ENCODE measurements around the gene RAB31.

The RAB31 gene

DNA sequence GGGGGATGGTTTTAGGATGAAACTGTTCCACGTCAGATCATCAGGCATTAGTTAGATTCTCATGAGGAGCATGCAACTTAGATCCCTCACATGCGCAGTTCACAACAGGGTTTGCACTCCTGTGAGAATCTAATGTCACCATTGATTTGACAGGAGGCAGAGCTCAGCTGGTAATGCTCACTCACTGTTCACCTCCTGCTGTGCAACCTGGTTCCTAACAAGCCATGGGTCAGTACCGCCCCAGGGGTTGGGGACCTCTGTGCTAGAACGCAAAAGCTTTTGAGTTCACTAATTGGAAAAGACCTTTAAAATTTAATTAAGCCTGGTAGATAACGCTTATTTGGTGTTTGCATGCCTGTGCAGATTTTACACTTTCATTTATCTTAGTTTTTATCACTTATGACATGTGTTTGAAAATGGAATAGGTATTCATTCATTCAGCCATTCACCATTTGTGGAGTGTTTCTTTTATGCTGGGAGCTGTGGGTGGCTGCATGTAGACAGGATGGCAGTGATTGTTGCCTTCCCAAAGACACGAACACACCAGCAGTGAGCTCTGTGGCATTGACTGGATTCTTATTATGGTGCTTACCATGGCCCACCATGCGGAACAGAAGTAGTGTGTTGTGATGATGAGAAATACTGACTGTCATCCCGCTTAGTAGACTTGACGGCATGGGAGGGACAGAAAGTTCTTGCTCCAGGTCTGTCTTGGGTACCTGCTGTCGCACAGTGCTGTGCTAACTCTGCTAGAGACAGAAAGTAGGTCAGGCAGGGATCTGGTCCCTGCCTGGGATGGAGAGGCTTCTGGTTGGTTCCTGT lies 6.4 kb downstream of the RAB31 start:
- DNase-seq: no peak

- DNase-seq: no peak
These were observed 6.9 kb downstream of the RAB31 start for GRCh38 chr18:9715088-9715343.

GRCh38 chr18:9715978-9716774 lies 8.1 kb downstream of the RAB31 start:
- DNase-seq: no peak

DNA sequence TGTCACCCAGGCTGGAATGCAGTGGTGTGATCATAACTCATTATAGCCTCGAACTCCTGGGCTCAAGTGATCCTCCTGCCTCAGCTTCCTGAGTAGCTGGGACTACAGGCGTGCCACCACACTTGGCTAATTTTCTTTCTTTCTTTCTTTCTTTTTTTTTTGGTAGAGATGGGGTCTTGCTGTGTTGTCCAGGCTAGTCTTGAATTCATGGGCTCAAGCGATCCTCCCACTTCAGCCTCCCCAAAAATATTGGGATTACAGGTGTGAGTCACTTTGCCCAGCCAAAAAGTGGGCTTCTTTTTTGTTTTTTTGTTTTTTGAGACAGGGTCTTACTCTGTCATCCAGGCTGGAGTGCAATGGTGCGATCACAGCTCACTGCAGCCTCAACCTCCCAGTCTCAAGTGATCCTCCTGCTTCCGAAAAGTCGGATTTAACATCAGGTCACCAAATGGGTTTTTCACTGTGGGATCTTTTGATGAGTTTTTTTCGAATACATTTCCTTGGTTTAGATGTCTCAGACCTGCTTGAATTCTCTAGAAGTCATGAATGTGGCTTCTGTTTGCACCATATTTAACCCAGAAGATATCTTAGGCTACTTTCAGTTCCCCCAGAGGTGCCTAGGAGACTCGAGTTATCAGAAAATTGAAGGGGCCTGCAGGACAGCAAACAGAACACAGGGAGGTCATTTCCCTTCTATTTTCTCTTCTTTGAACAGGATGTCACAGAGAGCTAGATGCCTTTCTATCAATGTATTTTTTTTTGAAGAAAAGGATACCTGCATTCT lies 8.9 kb downstream of the RAB31 start:
- no peak for DNase-seq

DNA sequence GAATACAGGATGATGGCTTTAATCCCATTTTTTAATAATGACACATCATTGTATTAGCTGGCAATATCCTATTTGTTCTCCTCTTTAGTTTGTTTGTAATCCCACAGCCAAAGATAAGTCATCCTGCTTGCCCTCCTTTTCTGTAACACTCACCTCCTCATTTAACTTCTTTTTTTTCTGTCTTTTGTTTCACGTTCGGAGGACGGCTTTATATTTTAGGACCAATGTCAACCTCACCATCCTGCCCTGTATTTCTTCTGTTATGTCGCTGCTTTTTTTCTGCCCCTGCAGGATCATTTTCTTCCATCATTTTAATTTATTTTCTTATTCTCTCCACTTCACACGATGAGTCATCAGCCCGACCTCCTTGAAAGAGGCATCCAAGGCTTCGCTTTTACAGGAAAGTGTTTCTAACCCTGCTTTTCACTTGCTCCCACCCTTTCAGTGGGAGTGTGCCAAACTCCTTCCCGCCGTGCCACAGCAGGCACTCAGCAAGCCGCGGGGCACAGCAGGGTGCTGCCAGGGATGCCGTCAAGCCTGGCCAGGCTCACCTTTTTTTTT lies 11.4 kb downstream of the RAB31 start:
- DNase-seq: no peak

DNA sequence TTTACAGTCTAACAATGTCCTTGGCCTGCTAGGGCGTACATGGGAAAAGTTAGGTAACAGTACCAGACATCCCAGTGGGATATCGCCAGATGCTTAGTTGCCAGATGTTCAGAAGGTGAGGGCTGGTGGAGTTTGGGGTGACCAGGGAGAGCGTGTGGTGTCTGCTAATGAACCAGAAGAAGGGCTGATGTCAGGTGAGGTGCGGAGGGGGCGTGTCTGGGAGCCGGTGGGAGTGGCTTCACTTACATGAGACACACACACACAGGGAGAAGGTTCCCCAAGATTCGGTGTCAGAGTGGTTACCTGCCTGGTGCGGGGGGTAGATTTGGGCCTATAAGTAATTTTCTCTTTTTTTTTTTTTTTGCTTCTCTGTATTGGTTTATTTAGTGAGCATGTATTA lies 12.2 kb downstream of the RAB31 start:
- no peak for DNase-seq

- no peak for DNase-seq
These were observed 13.9 kb downstream of the RAB31 start for GRCh38 chr18:9721893-9722550.

GRCh38 chr18:9722691-9723090 lies 14.6 kb downstream of the RAB31 start:
- no peak for DNase-seq

GRCh38 chr18:9724797-9725585 lies 16.9 kb downstream of the RAB31 start:
- DNase-seq: no peak

DNA sequence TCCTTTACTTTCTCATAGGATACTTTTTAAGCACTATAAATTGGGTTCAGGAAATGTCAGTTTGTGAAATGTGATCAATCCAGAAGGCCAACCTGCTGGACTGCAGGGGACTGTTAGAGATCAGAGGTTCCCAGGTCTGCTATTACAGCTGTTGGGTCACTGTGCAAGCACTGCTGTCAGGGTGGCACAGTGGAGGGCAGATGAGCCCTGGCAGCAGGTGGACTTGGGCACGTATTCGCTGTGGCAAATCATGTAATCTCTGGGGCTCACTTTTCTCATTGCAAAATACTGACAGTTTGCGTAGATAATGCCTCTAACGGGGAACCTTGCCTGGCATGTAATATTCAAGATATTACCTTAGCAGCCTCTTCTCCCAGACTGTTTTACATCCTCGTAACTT lies 18.1 kb downstream of the RAB31 start:
- no peak for DNase-seq

GRCh38 chr18:9726936-9727335 lies 18.8 kb downstream of the RAB31 start:
- no peak for DNase-seq

GRCh38 chr18:9730786-9731185 lies 22.7 kb downstream of the RAB31 start:
- DNase-seq: no peak

DNA sequence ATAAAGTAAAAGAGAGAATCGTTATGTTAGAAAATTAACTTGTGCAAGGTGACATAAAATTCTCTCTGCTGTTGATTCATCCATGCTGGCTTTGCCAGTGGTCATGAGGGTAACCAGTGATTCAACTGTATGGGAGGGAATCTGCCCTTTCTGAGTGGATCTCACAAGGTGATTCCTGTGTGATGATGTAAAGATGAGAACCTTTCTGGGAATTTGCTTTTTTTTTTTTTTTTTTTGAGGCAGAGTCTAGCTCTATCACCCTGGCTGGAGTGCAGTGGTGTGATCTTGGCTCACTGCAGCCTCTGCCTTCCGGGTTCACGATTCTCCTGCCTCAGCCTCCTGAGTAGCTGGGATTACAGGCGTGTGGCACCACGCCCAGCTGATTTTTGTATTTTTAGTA lies 23.3 kb downstream of the RAB31 start:
- no peak for DNase-seq

GRCh38 chr18:9732031-9732430 lies 23.9 kb downstream of the RAB31 start:
- no peak for DNase-seq

GRCh38 chr18:9734189-9734588 lies 26.1 kb downstream of the RAB31 start:
- no peak for DNase-seq

GRCh38 chr18:9735238-9735637 lies 27.1 kb downstream of the RAB31 start:
- DNase-seq: no peak

GRCh38 chr18:9735879-9736278 lies 27.8 kb downstream of the RAB31 start:
- no peak for DNase-seq

DNA sequence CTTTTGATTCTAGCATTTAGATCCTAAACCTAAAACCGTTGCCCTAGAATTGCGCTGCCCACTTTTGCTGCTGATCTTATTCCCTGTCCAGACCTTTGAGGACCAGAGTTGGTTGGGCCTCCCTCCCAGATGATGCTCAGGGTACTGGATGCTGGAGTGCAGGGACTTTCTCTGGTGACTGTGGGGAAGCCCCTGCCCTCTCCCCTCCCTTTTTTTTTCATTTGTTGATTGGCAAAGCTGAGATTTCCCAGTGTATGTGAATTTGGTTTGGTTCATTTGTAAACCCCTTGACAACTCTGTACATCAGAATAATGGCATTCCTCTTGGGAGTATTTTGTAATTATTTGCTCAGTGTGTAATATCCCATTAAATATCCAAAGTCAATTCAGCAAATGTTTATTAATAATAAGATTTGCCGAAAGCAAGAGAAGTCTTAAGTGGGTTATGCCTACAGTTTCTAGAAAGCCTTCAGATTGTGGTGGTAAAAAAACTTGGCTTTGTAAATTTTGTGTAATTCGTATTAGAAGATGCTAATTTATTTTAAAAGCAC lies 28.3 kb downstream of the RAB31 start:
- DNase-seq: no peak

DNA sequence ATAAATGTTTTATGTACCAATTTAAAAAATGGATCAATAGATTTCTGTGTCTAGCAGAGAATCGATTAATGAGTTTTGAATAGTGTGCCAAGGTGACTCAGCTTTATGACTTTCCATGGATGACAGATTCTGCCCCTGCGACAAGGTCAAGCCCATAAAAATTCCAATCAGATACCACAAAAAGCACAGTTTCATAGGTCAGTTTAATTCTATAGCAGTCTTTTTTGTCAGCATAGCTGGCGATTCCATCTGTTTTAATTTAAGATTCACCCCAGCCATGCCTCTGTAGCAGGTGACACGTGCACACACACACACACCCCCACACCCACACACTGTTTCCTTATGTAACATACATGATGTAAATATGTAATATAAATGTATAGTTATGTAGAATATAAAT lies 28.9 kb downstream of the RAB31 start:
- DNase-seq: no peak

DNA sequence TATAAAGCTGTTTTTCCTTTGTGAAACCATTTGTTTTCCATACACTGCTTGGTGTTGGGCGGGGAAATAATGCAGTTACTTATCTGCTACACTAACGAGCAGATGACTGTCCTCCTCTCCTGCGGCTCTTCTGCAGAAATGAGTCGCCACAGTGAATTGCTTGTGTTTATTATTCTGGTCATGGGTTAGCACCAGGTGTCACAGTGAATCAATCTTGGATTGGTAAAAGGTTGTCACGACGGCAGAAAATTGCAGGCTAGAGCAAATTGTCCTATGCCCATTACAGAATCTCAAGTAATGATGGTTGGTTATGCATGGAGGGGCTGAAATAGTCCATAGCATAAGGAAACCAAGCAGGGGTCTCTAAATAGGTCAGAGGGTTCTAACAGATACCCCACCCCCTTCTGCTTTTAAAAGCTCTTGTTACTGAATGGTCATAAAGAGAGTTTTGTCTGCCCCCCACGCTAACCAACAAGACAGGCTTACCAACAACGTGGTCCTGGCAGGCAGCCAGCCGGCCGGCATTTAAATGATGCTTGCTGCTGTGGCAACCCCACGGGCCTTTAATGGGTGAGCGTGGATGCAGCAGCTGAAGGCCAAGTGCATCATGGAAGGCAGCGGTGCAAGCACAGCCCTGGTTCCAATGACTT lies 29.5 kb downstream of the RAB31 start:
- DNase-seq: no peak

DNA sequence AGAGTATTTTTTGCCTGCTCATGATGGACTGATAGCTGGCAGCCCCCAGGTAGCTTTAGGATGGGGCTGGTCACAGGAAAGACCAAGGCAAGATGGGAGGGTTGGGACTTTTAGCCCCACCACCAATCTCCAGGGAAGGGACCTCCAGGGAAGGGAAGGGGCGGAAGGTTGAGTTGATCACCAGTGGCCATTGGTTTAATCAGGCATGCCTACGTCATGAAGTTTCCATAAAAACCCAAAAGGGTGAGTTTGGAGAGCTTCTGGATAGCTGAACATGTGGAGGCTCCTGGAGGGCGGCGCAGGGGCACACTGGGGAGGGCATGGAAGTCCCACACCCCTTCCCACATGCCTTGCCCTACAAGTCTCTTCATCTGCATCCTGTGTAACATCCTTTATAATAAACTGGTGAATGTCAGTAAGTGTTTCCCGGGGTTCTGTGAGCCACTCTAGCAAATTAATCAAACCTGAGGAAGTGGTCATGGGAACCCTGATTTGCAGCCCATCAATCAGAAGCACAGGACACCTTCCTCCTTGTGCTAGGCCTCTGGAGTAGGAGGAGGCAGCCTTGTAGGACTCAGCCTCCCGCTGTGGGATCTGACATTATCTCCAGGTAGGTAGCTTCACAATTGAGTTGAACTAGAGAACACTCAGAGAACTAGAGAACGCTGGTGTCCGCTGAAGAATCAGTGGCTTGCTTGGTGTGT lies 30.3 kb downstream of the RAB31 start:
- DNase-seq: no peak

Data from left hindlimb (tissue), 1 donor.